ENCODE measurements around the gene CASZ1.

DNA sequence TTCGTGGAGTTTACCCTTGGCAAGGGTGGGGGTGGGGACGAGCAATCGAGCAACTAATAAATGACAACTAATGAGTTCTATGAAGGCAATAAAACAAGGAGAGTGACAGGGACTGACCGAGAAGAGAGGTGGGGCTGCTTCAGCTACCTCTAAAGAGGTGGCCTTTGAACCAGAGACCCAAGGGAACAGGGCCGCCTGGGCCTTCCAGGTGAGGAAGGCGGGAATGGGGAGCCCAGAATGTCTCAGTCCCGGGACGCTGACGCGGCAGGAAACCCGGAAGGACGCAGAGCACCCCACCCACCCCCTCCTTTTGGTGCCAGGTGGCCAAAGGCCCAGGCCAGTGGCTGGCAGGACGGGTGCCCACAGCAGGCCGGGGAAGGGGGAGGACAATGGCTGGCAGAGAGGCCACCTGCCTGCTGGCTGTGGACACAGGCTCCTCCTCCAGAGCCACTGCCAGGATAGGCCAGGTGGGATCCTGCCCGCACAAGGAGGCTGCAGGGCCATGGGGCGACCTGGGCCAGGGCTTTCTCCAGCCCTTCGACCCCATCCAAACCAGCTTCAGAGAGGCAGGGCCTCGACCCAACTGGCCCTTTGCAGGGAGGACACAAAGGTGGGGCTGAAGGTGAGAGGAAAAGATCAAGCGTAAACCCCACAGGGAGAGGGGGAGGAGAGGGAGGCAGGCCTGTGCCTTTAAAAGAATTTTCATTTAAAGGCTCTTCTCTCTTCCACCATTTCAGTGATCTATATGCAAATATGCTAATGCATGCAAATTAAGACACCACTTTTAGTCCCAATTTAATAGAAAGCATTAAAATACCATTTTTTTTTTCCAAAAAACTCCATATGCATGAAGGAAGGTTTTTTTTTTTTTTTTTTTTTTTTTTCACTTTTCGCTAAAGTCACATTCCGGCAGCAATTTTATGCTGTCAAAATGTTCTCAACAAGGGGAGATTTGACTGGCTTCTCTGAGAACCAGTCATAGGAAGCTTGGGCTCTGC lies 58.1 kb downstream of the CASZ1 start:
- TF ChIP-seq, protein P1, sequence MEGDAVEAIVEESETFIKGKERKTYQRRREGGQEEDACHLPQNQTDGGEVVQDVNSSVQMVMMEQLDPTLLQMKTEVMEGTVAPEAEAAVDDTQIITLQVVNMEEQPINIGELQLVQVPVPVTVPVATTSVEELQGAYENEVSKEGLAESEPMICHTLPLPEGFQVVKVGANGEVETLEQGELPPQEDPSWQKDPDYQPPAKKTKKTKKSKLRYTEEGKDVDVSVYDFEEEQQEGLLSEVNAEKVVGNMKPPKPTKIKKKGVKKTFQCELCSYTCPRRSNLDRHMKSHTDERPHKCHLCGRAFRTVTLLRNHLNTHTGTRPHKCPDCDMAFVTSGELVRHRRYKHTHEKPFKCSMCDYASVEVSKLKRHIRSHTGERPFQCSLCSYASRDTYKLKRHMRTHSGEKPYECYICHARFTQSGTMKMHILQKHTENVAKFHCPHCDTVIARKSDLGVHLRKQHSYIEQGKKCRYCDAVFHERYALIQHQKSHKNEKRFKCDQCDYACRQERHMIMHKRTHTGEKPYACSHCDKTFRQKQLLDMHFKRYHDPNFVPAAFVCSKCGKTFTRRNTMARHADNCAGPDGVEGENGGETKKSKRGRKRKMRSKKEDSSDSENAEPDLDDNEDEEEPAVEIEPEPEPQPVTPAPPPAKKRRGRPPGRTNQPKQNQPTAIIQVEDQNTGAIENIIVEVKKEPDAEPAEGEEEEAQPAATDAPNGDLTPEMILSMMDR (IDR thresholded peaks at IDR 0.05; ENCODE audit: poor library complexity): no peak
- TF ChIP-seq EZH2 (IDR thresholded peaks at IDR 0.05; ENCODE audit: borderline replicate concordance): no peak

Data from hepatocyte (in vitro differentiated cells).